ENCODE data around the gene NLGN4Y.
"Not testable (repeated sequence)": the region's sequence is repeated elsewhere in the genome, so short reads cannot be mapped to it uniquely, and the experiment has no call there.

The NLGN4Y gene

GRCh38 chrY:14860448-14860847 is 336.1 kb downstream of the NLGN4Y start:
- DNase-seq = no peak

- not testable (repeated sequence) for DNase-seq
Measured at GRCh38 chrY:14861033-14861432, 336.7 kb downstream of the NLGN4Y start.

DNA sequence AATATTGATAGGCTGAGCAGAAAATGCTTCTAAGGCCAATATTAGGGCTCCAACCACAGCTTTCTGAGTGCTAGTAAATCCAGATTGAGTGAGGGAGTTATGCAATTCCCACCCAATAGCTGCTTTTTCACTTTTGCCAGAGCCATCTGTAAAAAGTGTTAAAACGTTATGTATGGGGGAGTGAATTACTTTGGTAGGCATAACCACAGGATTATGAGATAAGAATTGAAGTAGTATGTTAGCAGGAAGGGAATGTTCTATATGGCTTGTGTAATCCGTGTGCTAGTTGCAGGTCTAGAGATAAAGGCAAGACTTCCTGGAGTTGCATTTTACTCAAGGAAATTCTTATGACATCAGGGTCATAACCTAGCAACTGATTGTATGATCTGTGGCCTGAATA is 347.6 kb downstream of the NLGN4Y start:
- no peak for DNase-seq
